ENCODE measurements around the gene EXOSC7.

Gene EXOSC7

DNA sequence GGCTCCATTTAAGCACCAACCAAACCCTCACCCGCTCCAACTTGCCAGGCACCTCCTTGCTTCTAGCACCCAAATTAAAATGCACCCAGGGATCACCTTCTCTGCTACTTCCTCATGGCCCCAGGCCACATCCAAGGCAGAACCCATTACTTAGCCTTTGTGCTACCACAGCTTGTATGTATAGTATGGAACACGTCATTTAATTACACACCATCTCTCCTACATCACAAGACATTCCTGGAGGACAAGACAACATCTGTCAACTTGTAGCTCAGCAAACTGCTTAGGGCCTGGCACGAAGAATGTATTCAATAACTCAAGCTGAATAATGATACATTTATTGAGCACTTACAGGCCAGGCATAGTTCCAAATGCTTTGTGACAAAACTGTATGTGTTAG lies 23.4 kb upstream of the EXOSC7 start:
- Histone ChIP-seq H3K27me3 (ENCODE audit: insufficient read depth, low read depth) (no peaks in the 10 kb centered on the region), H3K27ac (no peak overlapping the region), H2AFZ (ENCODE audit: low read depth) (no peak overlapping the region), H3K4me2 (no peak overlapping the region), H3K9ac (no peak overlapping the region), H3K79me2 (ENCODE audit: insufficient read depth, low read depth) (no peaks in the 10 kb centered on the region), H3K4me1 (ENCODE audit: low read depth, poor library complexity, severe bottlenecking) (no peaks in the 10 kb centered on the region), H4K20me1 (ENCODE audit: insufficient read depth) (no peaks in the 10 kb centered on the region), H3K36me3 (ENCODE audit: insufficient read depth) (no peaks in the 10 kb centered on the region), H3K4me3 (IDR thresholded peaks at IDR 0.05; ENCODE audit: insufficient read depth, low read depth, low read length) (no peak overlapping the region)
- TF ChIP-seq, protein P1, sequence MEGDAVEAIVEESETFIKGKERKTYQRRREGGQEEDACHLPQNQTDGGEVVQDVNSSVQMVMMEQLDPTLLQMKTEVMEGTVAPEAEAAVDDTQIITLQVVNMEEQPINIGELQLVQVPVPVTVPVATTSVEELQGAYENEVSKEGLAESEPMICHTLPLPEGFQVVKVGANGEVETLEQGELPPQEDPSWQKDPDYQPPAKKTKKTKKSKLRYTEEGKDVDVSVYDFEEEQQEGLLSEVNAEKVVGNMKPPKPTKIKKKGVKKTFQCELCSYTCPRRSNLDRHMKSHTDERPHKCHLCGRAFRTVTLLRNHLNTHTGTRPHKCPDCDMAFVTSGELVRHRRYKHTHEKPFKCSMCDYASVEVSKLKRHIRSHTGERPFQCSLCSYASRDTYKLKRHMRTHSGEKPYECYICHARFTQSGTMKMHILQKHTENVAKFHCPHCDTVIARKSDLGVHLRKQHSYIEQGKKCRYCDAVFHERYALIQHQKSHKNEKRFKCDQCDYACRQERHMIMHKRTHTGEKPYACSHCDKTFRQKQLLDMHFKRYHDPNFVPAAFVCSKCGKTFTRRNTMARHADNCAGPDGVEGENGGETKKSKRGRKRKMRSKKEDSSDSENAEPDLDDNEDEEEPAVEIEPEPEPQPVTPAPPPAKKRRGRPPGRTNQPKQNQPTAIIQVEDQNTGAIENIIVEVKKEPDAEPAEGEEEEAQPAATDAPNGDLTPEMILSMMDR (conservative IDR thresholded peaks at IDR 0.05; ENCODE audit: low read depth, low read length), result no peak

GRCh38 chr3:44954304-44954703 lies 21.7 kb upstream of the EXOSC7 start:
- Histone ChIP-seq H3K27me3 (ENCODE audit: insufficient read depth, low read depth) (no peaks in the 10 kb centered on the region), H3K4me3 (IDR thresholded peaks at IDR 0.05; ENCODE audit: insufficient read depth, low read depth, low read length) (no peak overlapping the region), H3K79me2 (ENCODE audit: insufficient read depth, low read depth) (no peaks in the 10 kb centered on the region), H3K27ac (no peak overlapping the region), H3K4me2 (no peak overlapping the region), H3K36me3 (ENCODE audit: insufficient read depth) (no peaks in the 10 kb centered on the region), H3K9ac (no peak overlapping the region), H3K4me1 (ENCODE audit: low read depth, poor library complexity, severe bottlenecking) (no peaks in the 10 kb centered on the region), H4K20me1 (ENCODE audit: insufficient read depth) (no peaks in the 10 kb centered on the region), H2AFZ (ENCODE audit: low read depth) (no peak overlapping the region)
- TF ChIP-seq, protein P1 (conservative IDR thresholded peaks at IDR 0.05; ENCODE audit: low read depth, low read length), result no peak

DNA sequence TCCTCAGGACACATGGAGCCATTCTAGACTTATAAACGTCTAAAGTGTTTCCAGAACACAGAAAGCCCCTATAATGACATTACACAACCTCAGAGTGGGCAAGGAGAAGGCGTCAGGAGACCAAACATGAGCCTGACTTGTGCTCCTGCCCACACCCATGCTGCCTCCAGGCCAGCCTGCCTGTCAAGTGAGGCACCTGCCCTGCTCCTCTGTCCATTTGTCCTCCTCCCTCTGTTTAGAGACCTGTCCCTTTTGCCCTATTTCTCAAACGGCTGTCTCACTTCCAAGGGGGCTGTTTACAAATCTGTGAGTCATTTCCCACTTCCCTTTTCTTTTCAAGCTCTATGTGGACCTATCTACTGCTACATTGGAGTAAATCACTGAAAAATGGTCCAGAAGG lies 21.1 kb upstream of the EXOSC7 start:
- H3K4me3 ChIP-seq (IDR thresholded peaks at IDR 0.05; ENCODE audit: insufficient read depth, low read depth, low read length), result no peak overlapping the region
- no peak overlapping the region for H3K27ac ChIP-seq
- H3K36me3 ChIP-seq (ENCODE audit: insufficient read depth), result no peaks in the 10 kb centered on the region

DNA sequence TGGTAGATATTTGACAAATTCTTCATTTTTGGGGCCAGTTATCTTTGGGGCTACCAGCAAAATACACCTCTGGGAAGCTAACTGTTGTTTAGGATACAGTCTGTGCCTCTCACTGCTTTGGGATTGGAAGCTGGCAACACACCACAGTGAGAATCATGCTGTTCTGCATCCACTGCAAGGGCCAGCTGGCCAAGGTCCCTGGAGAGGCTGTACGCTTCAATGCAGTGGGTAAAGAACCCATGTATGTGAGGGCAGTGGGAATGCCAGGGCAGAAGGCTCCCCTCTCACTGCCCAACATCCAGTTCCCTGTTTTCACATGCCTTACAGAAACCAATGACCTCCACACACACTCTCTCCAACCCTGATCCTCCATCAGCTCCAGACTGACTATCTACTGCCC lies 20.1 kb upstream of the EXOSC7 start:
- Histone ChIP-seq H3K4me1 (ENCODE audit: low read depth, poor library complexity, severe bottlenecking) (no peaks in the 10 kb centered on the region), H2AFZ (ENCODE audit: low read depth) (no peak overlapping the region), H3K4me2 (no peak overlapping the region), H3K27ac (no peak overlapping the region), H3K9ac (no peak overlapping the region), H3K4me3 (IDR thresholded peaks at IDR 0.05; ENCODE audit: insufficient read depth, low read depth, low read length) (no peak overlapping the region), H3K27me3 (ENCODE audit: insufficient read depth, low read depth) (no peaks in the 10 kb centered on the region), H3K36me3 (ENCODE audit: insufficient read depth) (no peaks in the 10 kb centered on the region), H3K79me2 (ENCODE audit: insufficient read depth, low read depth) (no peaks in the 10 kb centered on the region), H4K20me1 (ENCODE audit: insufficient read depth) (no peaks in the 10 kb centered on the region)
- TF ChIP-seq, protein P1 (conservative IDR thresholded peaks at IDR 0.05; ENCODE audit: low read depth, low read length), result no peak

More for the DNA sequence above, 21.1 kb upstream of the EXOSC7 start:
- H3K79me2 ChIP-seq (ENCODE audit: insufficient read depth, low read depth), result no peaks in the 10 kb centered on the region
- H4K20me1 ChIP-seq (ENCODE audit: insufficient read depth), result no peaks in the 10 kb centered on the region
- TF ChIP-seq, protein P1 (conservative IDR thresholded peaks at IDR 0.05; ENCODE audit: low read depth, low read length), result no peak
- H3K4me2 ChIP-seq, result no peak overlapping the region
- H3K27me3 ChIP-seq (ENCODE audit: insufficient read depth, low read depth), result no peaks in the 10 kb centered on the region
- H3K4me1 ChIP-seq (ENCODE audit: low read depth, poor library complexity, severe bottlenecking), result no peaks in the 10 kb centered on the region
- no peak overlapping the region for H3K9ac ChIP-seq
- H2AFZ ChIP-seq (ENCODE audit: low read depth), result no peak overlapping the region

All from KMS-11 (cell line).